Keratinocyte (primary cell): Measurements from ENCODE around the gene FAM110D. TPM values are rescaled to one million over a fixed set of nuclear protein-coding genes. Genes with fewer than 3 reads are reported as not detected.

Experiments
- DNase-seq: peaks from one replicate; pipeline ENCODE4 v3.0.0-alpha.2; 2011; ENCODE audit warnings: low read depth, missing footprints, low spot score
- FAIRE-seq: peaks from 2 replicates; lab custom pipeline; 2011; peaks lifted over from hg19 to GRCh38; lab: Jason Lieb, UNC
- H2AFZ ChIP-seq: 2 replicates; pipeline ENCODE4 v1.6.0; 2012; ENCODE audit warnings: low read length, control low read depth, inconsistent platforms; ENCODE audit not compliant: control insufficient read depth
- H3K27ac ChIP-seq: 2 replicates; pipeline ENCODE4 v1.5.1; 2011; ENCODE audit warnings: low read length; ENCODE audit not compliant: control insufficient read depth, insufficient read depth
- H3K27me3 ChIP-seq: 3 replicates; pipeline ENCODE4 v1.6.0; 2011; ENCODE audit warnings: low read length; ENCODE audit not compliant: control insufficient read depth, insufficient read depth; ENCODE audit errors: extremely low read depth
- H3K36me3 ChIP-seq, 2 experiments: 2 replicates in 1 of 2; 3 replicates in 1 of 2; pipeline ENCODE4 v1.5.1; 2011; ENCODE audit warnings: low read length in 2 of 2, mild to moderate bottlenecking in 1 of 2; ENCODE audit not compliant: control insufficient read depth in 2 of 2, insufficient read depth in 2 of 2; ENCODE audit errors: extremely low read depth in 1 of 2
- H3K4me1 ChIP-seq: 3 replicates; pipeline ENCODE4 v1.5.1; 2011; ENCODE audit warnings: low read length; ENCODE audit not compliant: control insufficient read depth, insufficient read depth; ENCODE audit errors: extremely low read depth
- H3K4me2 ChIP-seq: 3 replicates; pipeline ENCODE4 v1.6.0; 2011; ENCODE audit warnings: low read depth, low read length; ENCODE audit not compliant: control insufficient read depth, insufficient read depth; ENCODE audit errors: extremely low read depth
- H3K4me3 ChIP-seq, 3 experiments: fragments of 200-600 bp in 1 of 3; sonication (generic) in 1 of 3; 2 replicates in 2 of 3; 3 replicates in 1 of 3; pipeline ENCODE4 v1.5.1; 2011 to 2016; ENCODE audit warnings: low read length in 3 of 3, mild to moderate bottlenecking in 3 of 3, control low read depth in 2 of 3, inconsistent platforms in 1 of 3, low read depth in 1 of 3, mixed read lengths in 1 of 3, mixed run types in 1 of 3, moderate library complexity in 1 of 3; ENCODE audit not compliant: control insufficient read depth in 2 of 3, insufficient read depth in 2 of 3; ENCODE audit errors: extremely low read depth in 1 of 3
- H3K79me2 ChIP-seq: 2 replicates; pipeline ENCODE4 v1.6.0; 2012; ENCODE audit warnings: low read length; ENCODE audit not compliant: control insufficient read depth, insufficient read depth
- H3K9ac ChIP-seq: 3 replicates; pipeline ENCODE4 v1.6.0; 2011; ENCODE audit warnings: low read length; ENCODE audit not compliant: control insufficient read depth, insufficient read depth; ENCODE audit errors: extremely low read depth
- H3K9me1 ChIP-seq: 3 replicates; pipeline ENCODE4 v1.6.0; 2011; ENCODE audit warnings: low read length; ENCODE audit not compliant: control insufficient read depth, insufficient read depth; ENCODE audit errors: extremely low read depth
- H3K9me3 ChIP-seq: 2 replicates; pipeline ENCODE4 v1.5.1; 2012; ENCODE audit warnings: low read depth, low read length; ENCODE audit not compliant: control insufficient read depth
- H4K20me1 ChIP-seq: 3 replicates; pipeline ENCODE4 v1.6.0; 2011; ENCODE audit warnings: low read length; ENCODE audit not compliant: control insufficient read depth, insufficient read depth; ENCODE audit errors: extremely low read depth
- CTCF ChIP-seq, 3 experiments: IDR thresholded peaks in 1 of 3; conservative IDR thresholded peaks in 1 of 3; optimal IDR thresholded peaks in 1 of 3; 2 replicates in 2 of 3; 3 replicates in 1 of 3; pipeline versions ENCODE3 to v1.5.1; 2011; ENCODE audit warnings: low read length in 3 of 3, mild to moderate bottlenecking in 3 of 3, moderate library complexity in 2 of 3, control low read depth in 1 of 3, inconsistent platforms in 1 of 3; ENCODE audit not compliant: insufficient read depth in 2 of 3; ENCODE audit errors: extremely low read depth in 1 of 3
- EZH2 ChIP-seq: IDR thresholded peaks from one replicate; pipeline ENCODE4 v1.6.1; 2012; ENCODE audit warnings: inconsistent platforms, mild to moderate bottlenecking, low read length, moderate library complexity
- dilution Hi-C: fragments of 300-500 bp; cut with MboI; formaldehyde crosslinking; loops from one replicate; pipeline ENCODE4 v1.7.0; 2020; ENCODE audit warnings: low sequenced_read_pairs; ENCODE audit not compliant: extremely low pct_ligation_motif_present
- polyA plus RNA-seq, 5 experiments: library from polyadenylated mRNA; depleted of rRNA in 3 of 5; stranded (reverse) in 3 of 5; stranded (forward) in 1 of 5; unstranded in 1 of 5; fragments of >200 nt; gene quantifications; 1 replicate in 1 of 5; 2 replicates in 3 of 5; 3 replicates in 1 of 5; pipeline versions ENCODE4 v1.2.1 to v1.2.3, GENCODE V29; 2011 to 2012; ENCODE audit warnings: missing spikeins in 2 of 5, low read depth in 1 of 5, low replicate concordance in 1 of 5

Gene FAM110D
- polyA plus RNA-seq, 1 donor (not counting 4 experiments of a cell fraction or from before 2014, with no cell fraction given): not detected

GRCh38 chr1:26129778-26130177, 29.1 kb upstream of the FAM110D start:
- H3K4me2 ChIP-seq: no peak overlapping the region
- FAIRE-seq (no peak), DNase-seq (no peak)
- dilution Hi-C loops: no loop called here
- TF ChIP-seq CTCF (optimal IDR thresholded peaks at IDR 0.05 in 1 of 3, IDR thresholded peaks at IDR 0.05 in 1 of 3, conservative IDR thresholded peaks at IDR 0.05 in 1 of 3; ENCODE audit: extremely low read depth in 1 of 3, insufficient read depth in 2 of 3, low read length in 3 of 3) (no peak), EZH2 (no peak)
- no peak overlapping the region for H3K4me3 ChIP-seq
- H3K79me2 ChIP-seq: no peaks in the 10 kb centered on the region
- no peak overlapping the region for H2AFZ ChIP-seq
- H3K27ac ChIP-seq: no peak overlapping the region
- no peak overlapping the region for H3K9ac ChIP-seq
- H4K20me1 ChIP-seq: no peaks in the 10 kb centered on the region
- H3K27me3 ChIP-seq: no peaks in the 10 kb centered on the region
- no peaks in the 10 kb centered on the region for H3K36me3 ChIP-seq
- H3K4me1 ChIP-seq: peaks cover 22% of the 10 kb centered on the region
- H3K9me1 ChIP-seq: no peaks in the 10 kb centered on the region
- H3K9me3 ChIP-seq: no peaks in the 10 kb centered on the region

- Histone ChIP-seq H3K27ac (no peak overlapping the region), H3K4me2 (no peak overlapping the region), H3K9ac (no peak overlapping the region), H3K9me1 (no peaks in the 10 kb centered on the region), H2AFZ (no peak overlapping the region), H3K4me3 (no peak overlapping the region), H4K20me1 (no peaks in the 10 kb centered on the region), H3K4me1 (peaks cover 22% of the 10 kb centered on the region), H3K79me2 (no peaks in the 10 kb centered on the region), H3K36me3 (no peaks in the 10 kb centered on the region), H3K9me3 (no peaks in the 10 kb centered on the region), H3K27me3 (no peaks in the 10 kb centered on the region)
- TF ChIP-seq CTCF (optimal IDR thresholded peaks at IDR 0.05 in 1 of 3, IDR thresholded peaks at IDR 0.05 in 1 of 3, conservative IDR thresholded peaks at IDR 0.05 in 1 of 3; ENCODE audit: extremely low read depth in 1 of 3, insufficient read depth in 2 of 3, low read length in 3 of 3) (no peak), EZH2 (no peak)
- no peak for DNase-seq
- no peak for FAIRE-seq
- dilution Hi-C loops: no loop called here
Observed at GRCh38 chr1:26130695-26131094, 28.2 kb upstream of the FAM110D start.
